Lower leg skin (tissue), 4 donors: ENCODE data around the gene ZSWIM7. TPM values are rescaled to one million over a fixed set of nuclear protein-coding genes. Genes with fewer than 3 reads are reported as not detected.

Experiments used
- DNase-seq, 2 donors: peaks; one replicate each; pipeline ENCODE4 v3.0.0-alpha.2; 2019; ENCODE audit warnings: low spot score in 2 of 2
- H3K4me3 ChIP-seq: fragments of 200-600 bp; sonication (generic); 2 replicates; pipeline ENCODE4 v1.5.1; 2017; ENCODE audit warnings: mild to moderate bottlenecking, low read depth; ENCODE audit not compliant: poor library complexity, severe bottlenecking
- POLR2A ChIP-seq, 2 donors: fragments of 450-650 bp; IDR thresholded peaks; one replicate each; pipeline ENCODE4 v1.6.1; 2016 to 2017; ENCODE audit warnings: antibody characterized with exemption in 2 of 2, mild to moderate bottlenecking in 1 of 2, moderate library complexity in 1 of 2
- WGBS, 2 donors: methylation state at CpG; one replicate each; pipeline ENCODE4 v1.1.5; 2018; 5-methylcytosine and 5-hydroxymethylcytosine counted together
- intact Hi-C: fragments of 100-400 bp; cut with DNase I; formaldehyde crosslinking; loops from one replicate; pipeline ENCODE4 v1.15.0; 2023; ENCODE audit warnings: low total_unique reads
- total RNA-seq, 4 donors: library from RNA; depleted of rRNA; stranded (reverse); fragments of >200 nt; gene quantifications; one replicate each; pipeline ENCODE4 v1.1.0, GENCODE V29; 2016
- TF ChIP-seq, protein P1 (sequence below), 3 donors: fragments of 450-650 bp; IDR thresholded peaks; one replicate each; pipeline ENCODE4 v1.5.1; 2016; ENCODE audit warnings: antibody characterized with exemption in 3 of 3, mild to moderate bottlenecking in 3 of 3, moderate library complexity in 2 of 3

Gene ZSWIM7
- total RNA-seq, 4 donors from 2014 or later = 11.1 to 16.5 (median 13.1) TPM

DNA sequence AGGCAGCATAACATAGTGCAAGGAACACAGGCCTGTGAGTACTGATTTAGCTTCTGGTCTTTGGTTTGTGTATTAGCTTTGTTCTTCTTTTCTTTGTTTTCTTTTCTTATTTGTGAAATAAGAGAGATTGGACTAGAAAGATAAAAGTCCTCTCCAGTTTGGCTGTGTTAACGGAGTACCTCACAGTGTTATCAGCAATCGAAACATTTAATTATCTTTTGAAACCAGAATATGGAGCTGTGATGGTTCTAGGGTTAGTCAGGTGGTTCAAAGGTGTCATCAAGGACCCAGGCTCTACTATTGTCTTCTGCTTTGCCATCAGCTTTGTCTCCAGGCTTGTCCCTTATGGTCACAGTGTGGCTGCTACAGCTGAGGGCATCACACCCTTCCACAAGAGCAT lies 29.0 kb downstream of the ZSWIM7 start:
- H3K4me3 ChIP-seq = no peak overlapping the region
- intact Hi-C loops = no loop called here
- peak in 1 of 2 donors; percentile 2 for DNase-seq
- WGBS, 2 donors = 90 to 96% methylated on average over 2 of the region's 2 CpGs
- TF ChIP-seq POLR2A (IDR thresholded peaks at IDR 0.05) = no peak
- TF ChIP-seq, protein P1, sequence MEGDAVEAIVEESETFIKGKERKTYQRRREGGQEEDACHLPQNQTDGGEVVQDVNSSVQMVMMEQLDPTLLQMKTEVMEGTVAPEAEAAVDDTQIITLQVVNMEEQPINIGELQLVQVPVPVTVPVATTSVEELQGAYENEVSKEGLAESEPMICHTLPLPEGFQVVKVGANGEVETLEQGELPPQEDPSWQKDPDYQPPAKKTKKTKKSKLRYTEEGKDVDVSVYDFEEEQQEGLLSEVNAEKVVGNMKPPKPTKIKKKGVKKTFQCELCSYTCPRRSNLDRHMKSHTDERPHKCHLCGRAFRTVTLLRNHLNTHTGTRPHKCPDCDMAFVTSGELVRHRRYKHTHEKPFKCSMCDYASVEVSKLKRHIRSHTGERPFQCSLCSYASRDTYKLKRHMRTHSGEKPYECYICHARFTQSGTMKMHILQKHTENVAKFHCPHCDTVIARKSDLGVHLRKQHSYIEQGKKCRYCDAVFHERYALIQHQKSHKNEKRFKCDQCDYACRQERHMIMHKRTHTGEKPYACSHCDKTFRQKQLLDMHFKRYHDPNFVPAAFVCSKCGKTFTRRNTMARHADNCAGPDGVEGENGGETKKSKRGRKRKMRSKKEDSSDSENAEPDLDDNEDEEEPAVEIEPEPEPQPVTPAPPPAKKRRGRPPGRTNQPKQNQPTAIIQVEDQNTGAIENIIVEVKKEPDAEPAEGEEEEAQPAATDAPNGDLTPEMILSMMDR (IDR thresholded peaks at IDR 0.05) = no peak

DNA sequence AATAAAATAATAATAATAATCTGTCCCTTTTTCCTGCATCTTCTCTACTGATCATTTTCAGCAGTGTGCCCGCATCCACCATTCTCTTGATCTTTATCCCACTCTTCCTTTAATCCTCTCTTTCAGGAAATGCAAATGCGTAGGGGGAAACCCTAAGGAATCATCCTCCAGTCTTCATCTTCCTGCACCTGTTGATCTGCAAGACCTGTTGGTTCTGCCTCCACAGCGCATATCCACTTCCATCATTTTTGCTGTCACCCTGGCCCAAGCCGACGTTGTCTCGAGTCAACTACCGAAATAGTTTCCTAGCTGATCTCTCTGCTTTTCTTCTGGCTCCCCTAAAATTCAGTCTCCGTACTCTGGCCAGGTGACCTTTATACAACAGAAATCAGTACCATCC lies 30.0 kb downstream of the ZSWIM7 start:
- WGBS, 2 donors = 96 to 98% methylated on average over 8 of the region's 8 CpGs
- TF ChIP-seq, protein P1 (IDR thresholded peaks at IDR 0.05) = no peak
- DNase-seq = no peak
- H3K4me3 ChIP-seq = no peak overlapping the region
- intact Hi-C loops = no loop called here

DNA sequence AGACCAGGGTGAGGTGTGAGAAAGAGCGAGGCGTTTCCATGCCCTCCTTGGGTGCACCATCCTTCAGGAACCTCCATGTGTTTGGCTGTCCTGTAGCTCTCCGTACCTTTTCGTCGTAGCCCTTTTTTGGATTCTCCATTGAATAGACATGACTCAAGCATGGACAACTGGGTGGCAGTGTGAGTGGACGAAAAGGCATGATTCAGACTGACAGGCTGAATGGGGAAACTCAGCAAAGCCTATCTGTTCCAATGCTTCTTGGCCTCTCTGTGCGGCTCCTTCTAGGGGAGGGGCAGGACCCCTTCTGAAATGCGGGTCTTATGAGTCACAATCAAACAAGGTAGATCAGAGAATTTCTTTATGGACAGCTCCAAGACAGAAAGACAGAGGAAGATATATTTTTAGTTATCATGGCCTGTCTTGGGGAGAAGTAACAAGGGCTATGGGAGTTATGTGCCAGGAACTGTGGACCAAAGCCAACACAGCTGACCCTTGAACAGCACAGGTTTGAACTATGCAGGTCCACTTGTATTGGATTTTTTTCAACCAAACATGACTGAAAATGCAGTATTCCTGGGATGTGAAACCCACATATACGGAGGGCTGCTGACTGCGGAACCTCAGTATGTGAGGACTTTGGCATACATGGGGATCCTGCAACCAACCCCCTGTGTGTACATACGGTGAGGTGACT lies 31.7 kb downstream of the ZSWIM7 start:
- H3K4me3 ChIP-seq = no peak overlapping the region
- intact Hi-C loops = no loop called here
- 86 to 88% methylated on average over 11 of the region's 11 CpGs for WGBS, 2 donors
- TF ChIP-seq POLR2A (IDR thresholded peaks at IDR 0.05) = no peak
- TF ChIP-seq, protein P1 (IDR thresholded peaks at IDR 0.05) = no peak
- no peak for DNase-seq

DNA sequence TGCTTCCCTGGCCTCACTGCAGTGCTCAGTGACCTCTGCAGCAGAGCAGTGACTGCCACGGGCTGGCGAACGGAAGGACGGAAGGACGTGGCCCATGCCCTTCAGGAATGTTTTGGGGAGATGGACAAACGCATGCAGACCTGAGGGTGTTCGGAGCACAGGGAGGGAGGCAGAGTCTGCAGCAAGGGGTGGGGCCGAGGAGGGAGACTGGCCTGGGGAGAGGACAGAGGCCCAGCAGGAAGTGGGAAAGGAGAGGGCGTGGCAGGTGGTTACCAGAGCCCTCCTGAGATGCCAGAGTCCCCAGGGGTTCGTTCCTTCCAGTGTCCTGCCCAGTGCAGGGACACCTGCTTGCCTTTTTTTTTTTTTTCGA lies 32.6 kb downstream of the ZSWIM7 start:
- TF ChIP-seq, protein P1 (IDR thresholded peaks at IDR 0.05) = no peak
- no peak for TF ChIP-seq POLR2A (IDR thresholded peaks at IDR 0.05)
- DNase-seq = no peak
- 39 to 45% methylated on average over 11 of the region's 11 CpGs for WGBS, 2 donors
- intact Hi-C loops = no loop called here
- H3K4me3 ChIP-seq = no peak overlapping the region

DNA sequence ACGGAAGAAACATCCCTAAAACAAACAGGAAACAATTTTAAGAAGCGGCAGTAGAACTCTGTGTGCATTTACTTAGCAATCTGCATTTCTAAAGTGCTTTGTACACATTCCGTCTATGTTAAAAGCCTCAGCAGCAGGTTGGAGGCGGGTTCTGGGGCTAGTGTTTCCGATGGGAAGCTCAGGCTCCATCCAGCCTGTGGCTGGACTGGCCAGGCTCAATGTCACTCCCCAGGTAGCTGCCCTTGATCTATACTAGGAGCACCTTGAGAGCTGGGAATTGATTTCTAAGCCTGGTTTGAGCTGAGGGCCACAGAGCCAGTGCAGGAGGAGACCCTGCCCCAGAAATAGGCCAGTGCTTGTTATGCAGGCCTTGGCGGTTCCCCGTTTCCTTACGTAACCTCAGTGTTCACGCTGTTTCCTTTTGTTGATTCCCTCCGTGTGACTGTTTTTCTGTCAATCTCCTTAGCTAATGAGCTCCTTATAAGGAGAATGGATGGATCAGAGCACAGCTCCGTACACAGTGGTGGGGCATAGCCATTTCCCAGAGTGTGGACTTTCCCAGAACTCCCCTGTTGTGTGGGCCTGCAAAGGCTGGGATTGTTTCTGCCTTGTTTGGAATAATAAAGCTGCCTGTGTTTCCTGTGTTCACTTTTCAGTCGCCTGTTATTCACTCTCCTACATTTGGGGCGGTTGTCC lies 33.2 kb downstream of the ZSWIM7 start:
- no peak for TF ChIP-seq POLR2A (IDR thresholded peaks at IDR 0.05)
- TF ChIP-seq, protein P1 (IDR thresholded peaks at IDR 0.05) = no peak
- DNase-seq = no peak
- no peak overlapping the region for H3K4me3 ChIP-seq
- intact Hi-C loops = no loop called here
- WGBS, 2 donors = 45 to 48% methylated on average over 13 of the region's 13 CpGs
